HG03558 (cell line): ENCODE measurements around the gene ASPHD1.
"Not testable (repeated sequence)": the region's sequence is repeated elsewhere in the genome, so short reads cannot be mapped to it uniquely, and the experiment has no call there.

Experiments
- ATAC-seq: cut with Tn5 transposase; IDR thresholded peaks from one replicate; pipeline ENCODE4 v1.9.1; 2021; ENCODE audit warnings: moderate number of reproducible peaks; ENCODE audit not compliant: unreplicated experiment; ENCODE audit errors: extremely low read depth

Gene ASPHD1

GRCh38 chr16:29876594-29877249 lies 23.6 kb upstream of the ASPHD1 start:
- no peak for ATAC-seq

DNA sequence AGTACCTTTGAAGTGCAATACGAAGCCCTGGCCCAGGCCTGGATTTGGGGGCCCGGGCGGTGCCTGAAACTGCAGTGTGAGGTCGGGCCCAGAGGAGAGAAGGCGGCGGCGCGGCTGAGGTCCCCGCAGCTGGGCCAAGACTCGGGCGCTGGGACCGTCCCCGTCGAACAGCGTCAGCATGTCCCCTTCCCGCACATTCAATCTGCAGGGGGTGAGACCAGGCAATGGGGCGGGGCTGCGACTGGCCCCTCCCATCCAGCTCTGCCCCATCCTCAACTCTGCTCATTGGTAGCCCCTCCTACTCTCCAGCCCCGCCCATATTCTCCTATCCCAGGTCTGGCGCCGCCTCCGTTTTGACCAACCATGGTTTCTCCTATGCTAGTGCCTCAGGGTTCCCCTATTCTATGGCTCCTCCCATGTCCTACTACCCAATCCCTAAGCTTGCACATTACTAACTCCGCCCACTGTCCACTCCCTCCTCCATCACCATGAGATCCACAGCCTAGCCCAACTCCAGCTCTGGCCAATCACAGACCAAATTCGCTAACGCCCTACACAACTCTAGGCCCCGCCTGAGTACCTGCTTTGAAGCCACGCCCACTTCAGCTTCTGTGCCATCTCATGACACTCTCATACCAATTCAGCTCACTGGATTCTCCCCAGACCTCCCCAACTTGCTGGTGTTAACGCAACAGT lies 22.9 kb upstream of the ASPHD1 start:
- ATAC-seq, result no peak

GRCh38 chr16:29878172-29878571 lies 22.1 kb upstream of the ASPHD1 start:
- ATAC-seq, result no peak

GRCh38 chr16:29881050-29881449 lies 19.2 kb upstream of the ASPHD1 start:
- no peak for ATAC-seq

DNA sequence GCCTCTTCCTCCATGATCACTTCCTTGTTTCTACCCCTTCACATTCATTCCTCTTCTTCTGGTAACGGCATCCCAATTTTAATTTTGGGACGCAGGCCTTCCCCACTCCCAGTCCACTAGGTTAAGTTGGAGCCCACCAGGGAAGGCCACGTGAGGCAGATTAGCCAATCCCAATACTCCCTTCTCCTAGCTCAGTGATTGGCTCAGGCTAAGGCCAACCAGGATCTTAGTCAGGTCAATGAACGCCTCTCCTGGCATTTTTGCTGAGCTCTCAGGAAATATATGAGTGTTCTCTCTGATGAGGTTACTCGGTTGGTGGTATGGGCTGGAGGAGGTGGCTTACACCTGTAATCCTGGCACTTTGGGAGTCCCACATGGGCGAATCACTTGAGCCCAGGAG lies 16.3 kb upstream of the ASPHD1 start:
- ATAC-seq, result no peak

GRCh38 chr16:29889372-29889771 lies 10.9 kb upstream of the ASPHD1 start:
- ATAC-seq, result not testable (repeated sequence)

- ATAC-seq, result no peak
Observed at GRCh38 chr16:29891525-29892457, 8.5 kb upstream of the ASPHD1 start.

- no peak for ATAC-seq
Observed at GRCh38 chr16:29892458-29892813, 7.9 kb upstream of the ASPHD1 start.

DNA sequence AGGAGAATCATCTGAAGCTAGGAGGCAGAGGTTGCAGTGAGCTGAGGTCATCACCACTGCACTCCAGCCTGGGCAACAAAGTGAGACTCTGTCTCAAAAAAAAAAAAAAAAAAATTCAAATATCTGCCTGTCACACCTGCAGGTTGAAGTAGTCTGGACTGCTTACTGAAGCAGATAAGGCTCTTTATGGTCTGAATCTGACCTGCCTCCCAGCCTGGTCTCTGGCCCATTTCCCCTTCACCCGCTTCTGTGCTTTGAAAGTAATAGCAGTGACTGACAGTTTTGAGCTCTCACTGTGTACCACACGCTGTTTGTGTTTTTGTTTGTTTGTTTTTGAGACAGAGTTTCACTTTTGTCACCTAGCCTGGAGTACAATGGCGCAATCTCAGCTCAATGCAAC lies 6.7 kb upstream of the ASPHD1 start:
- no peak for ATAC-seq

DNA sequence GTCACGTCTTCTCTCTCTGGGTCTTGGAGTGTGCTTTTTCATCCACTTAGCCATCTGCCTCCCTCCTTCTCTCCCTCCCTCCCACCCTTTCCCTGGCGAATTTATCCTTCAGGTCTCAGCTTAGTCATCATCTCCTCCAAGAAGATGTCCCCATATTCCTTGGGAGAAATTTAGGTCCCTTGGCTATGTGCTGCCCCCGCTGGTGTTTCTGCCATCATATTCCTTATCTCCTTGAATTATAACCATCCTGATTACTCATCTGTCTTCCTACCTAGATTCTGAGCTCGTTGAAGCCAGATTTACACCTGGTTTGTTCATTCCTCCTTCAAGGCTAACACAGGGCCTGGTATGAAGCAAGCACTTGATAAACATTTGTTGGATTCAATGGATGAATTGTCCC lies 5.9 kb upstream of the ASPHD1 start:
- no peak for ATAC-seq

DNA sequence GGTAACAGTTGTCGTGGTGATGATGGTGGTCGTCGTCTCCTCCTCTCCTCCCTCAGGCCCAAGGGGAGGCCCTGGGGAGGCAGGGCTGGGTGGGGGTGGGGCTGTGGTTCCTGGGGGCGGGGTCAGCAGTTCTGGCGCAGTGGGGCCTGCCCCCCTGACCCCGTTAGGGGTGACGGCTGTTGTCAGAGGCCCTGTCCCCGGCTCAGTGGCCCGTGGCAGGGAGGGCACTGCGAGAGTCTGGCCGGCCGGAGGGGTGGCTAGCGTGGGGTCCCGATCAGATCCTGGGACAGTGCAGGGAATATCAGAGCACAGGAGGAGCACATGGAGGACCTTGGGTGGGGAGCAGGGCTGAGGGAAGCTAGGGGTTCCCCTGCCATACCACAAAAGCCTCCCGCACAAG lies 3.4 kb upstream of the ASPHD1 start:
- ATAC-seq, result no peak

DNA sequence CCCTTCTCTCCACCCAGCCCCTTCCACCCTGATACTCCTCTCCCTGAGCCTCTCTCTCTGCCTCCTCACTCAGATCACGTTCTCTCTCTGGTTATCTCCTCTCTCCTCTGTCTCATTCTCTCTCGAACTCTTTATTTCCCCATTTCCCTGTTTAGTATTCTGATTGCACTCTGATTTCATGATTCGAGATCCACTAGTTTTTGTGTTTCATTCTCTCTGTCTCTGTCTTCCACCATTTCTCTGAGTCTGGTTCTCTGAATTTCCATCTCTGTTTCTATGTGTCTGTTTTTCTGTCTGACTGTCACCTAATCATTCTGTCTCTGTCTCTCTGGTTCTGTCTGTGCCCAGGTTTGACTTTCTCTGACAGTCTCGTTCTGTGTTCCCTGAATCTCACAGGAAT lies 3.0 kb upstream of the ASPHD1 start:
- ATAC-seq, result no peak

DNA sequence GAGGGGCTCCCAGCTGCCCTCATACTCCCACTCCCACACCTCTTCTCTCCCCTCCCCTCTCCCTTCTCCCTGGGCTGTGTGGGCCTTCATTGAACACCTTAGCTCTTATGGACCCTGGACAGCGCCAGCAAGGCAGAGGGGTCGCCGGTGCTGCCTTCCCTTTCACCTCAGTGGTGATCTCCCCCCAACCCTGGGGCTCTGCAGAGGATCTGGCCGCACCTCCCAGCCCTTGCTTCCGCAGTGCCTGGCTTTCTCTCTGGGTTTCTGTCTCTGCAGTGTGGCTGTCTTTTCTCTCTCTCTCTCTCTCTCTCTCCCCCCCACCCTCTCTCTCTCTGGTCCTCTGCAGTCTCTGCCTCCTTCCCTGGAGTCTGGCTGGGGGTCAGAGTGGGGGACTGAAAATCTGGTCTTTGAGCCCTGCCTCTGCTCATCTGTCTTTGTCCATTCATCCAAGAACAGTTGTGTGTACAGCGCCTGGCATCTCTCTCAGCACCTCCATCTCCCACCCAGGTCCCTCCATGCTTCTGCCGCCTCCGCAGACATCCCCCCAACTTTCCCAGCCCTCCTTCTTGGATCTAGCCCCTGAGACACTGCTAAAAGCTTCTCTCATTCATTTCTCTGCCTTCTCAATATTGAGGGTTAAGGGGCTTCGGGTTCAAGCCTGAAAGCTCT lies 2.0 kb upstream of the ASPHD1 start:
- no peak for ATAC-seq

GRCh38 chr16:29898804-29899515 lies 1.3 kb upstream of the ASPHD1 start:
- ATAC-seq, result no peak

- ATAC-seq, result no peak
Observed at GRCh38 chr16:29899516-29900101, 679 bp upstream of the ASPHD1 start, which contains the start of gene SEZ6L2. SEZ6L2 (minus strand) TSS chr16:29899550; CDS start chr16:29899019, 531 bp downstream.

GRCh38 chr16:29900888-29901606 lies 759 bp downstream of the ASPHD1 start:
- no peak for ATAC-seq

DNA sequence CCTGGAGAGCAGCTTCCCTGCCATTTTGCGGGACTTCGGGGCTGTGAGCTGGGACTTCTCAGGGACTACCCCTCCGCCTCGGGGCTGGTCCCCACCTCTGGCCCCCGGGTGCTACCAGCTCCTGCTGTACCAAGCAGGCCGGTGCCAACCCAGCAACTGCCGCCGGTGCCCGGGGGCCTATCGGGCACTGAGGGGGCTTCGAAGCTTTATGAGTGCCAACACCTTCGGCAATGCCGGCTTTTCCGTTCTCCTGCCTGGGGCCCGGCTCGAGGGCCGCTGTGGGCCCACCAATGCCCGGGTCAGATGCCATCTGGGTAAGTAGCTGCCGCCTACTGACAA lies 1.3 kb downstream of the ASPHD1 start:
- no peak for ATAC-seq

DNA sequence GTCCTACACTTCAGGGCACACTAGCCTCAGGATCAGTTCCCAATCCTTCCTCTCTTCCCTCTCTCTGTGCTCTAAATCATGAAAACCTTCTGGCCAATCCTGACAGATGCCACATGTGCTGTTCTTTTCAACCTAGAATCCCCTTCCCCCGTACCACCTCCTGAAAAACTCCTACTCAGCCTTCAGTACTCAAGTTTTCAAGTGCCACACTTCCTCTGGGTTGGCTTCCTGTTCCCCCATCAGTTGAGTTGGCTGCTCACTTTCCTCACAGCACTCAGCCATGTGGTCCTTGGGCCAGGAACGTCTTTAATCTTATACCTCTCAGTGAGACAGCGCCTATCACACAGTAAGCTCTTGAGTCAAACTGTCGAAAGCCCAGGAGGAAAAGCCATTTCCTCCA lies 3.3 kb downstream of the ASPHD1 start:
- ATAC-seq, result no peak

GRCh38 chr16:29904947-29905346 lies 4.7 kb downstream of the ASPHD1 start:
- no peak for ATAC-seq
